Tibial nerve (tissue), 4 donors: ENCODE measurements around the gene ZNF143.

Experiments
- EP300 ChIP-seq, 2 donors: sonication (generic); formaldehyde crosslinking; IDR thresholded peaks; one replicate each; pipeline ENCODE4 v1.6.1; 2017; ENCODE audit warnings: antibody characterized with exemption in 2 of 2, mild to moderate bottlenecking in 1 of 2
- POLR2A ChIP-seq, 2 donors: fragments of 450-650 bp; IDR thresholded peaks; one replicate each; pipeline ENCODE4 v1.6.1; 2017; ENCODE audit warnings: antibody characterized with exemption in 2 of 2, mild to moderate bottlenecking in 2 of 2, moderate library complexity in 2 of 2
- TF ChIP-seq, protein P1 (sequence below), 5 experiments: fragments of 200-600 bp in 3 of 5; fragments of 450-650 bp in 2 of 5; sonication (generic) in 3 of 5; IDR thresholded peaks; one replicate each; pipeline ENCODE4 v1.5.1; 2016 to 2019; ENCODE audit warnings: antibody characterized with exemption in 5 of 5, mild to moderate bottlenecking in 3 of 5, moderate library complexity in 2 of 5

DNA sequence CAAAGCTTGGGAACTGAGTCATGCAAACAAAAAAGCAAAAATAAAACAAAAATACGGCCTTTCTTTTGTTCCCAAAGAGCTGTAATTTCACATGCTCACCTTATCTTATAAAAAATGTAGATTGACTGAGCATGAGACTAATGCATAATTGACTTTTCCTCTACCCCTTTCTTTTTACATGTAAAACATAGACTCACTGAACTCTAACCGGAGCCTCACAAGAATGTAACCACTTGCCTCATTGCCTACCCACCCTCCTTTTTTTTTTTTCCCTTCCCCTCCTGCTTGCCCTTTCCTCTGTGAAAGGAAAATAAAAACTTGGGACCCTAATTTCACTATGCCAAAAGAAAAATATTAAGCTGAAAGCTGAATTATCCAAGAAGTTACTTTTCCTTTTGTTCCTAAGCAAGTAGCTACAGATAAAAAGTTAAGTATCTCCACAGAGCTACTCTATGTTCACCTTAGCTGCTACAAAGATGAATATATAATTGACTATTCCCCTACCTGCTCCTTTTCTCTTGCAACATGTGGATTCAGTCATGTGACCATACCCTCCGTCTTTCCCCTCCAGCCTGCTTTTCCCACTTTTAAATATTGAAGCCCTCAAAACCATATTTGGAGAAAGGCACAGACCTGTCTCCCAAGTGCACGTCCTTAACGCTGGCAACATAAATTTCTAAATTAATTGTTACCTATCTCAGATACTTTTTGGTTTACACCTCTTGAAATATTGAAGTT lies 73.1 kb downstream of the ZNF143 start:
- TF ChIP-seq, protein P1, sequence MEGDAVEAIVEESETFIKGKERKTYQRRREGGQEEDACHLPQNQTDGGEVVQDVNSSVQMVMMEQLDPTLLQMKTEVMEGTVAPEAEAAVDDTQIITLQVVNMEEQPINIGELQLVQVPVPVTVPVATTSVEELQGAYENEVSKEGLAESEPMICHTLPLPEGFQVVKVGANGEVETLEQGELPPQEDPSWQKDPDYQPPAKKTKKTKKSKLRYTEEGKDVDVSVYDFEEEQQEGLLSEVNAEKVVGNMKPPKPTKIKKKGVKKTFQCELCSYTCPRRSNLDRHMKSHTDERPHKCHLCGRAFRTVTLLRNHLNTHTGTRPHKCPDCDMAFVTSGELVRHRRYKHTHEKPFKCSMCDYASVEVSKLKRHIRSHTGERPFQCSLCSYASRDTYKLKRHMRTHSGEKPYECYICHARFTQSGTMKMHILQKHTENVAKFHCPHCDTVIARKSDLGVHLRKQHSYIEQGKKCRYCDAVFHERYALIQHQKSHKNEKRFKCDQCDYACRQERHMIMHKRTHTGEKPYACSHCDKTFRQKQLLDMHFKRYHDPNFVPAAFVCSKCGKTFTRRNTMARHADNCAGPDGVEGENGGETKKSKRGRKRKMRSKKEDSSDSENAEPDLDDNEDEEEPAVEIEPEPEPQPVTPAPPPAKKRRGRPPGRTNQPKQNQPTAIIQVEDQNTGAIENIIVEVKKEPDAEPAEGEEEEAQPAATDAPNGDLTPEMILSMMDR (IDR thresholded peaks at IDR 0.05): no peak
- no peak for TF ChIP-seq POLR2A (IDR thresholded peaks at IDR 0.05)
- TF ChIP-seq EP300 (IDR thresholded peaks at IDR 0.05): no peak
